Activated T-helper 1 cell treated with anti-CD3 and anti-CD28 coated beads, Interleukin-12 subunit alpha, Interleukin-12 subunit beta, Interleukin-2, Interleukin-4 antibody, amounts not matched to agents 30 ng/mL and 10 ng/mL and 1 ng/mL, durations not matched to agents 14 hours and 24 hours and 36 hours (primary cell): ENCODE measurements around the gene DLG4. TPM values are rescaled to one million over a fixed set of nuclear protein-coding genes. Genes with fewer than 3 reads are reported as not detected.
"Not testable (repeated sequence)": the region's sequence is repeated elsewhere in the genome, so short reads cannot be mapped to it uniquely, and the experiment has no call there.

Experiments
- DNase-seq: peaks from one replicate; pipeline ENCODE4 v3.0.0; 2021; ENCODE audit warnings: low spot score
- H3K27ac Mint-ChIP-seq: one replicate; pipeline ENCODE4 v1.8.0; 2021; ENCODE audit warnings: mild to moderate bottlenecking, mixed read lengths
- H3K27me3 Mint-ChIP-seq: one replicate; pipeline ENCODE4 v1.8.0; 2022; ENCODE audit warnings: mild to moderate bottlenecking, moderate library complexity, mixed read lengths; ENCODE audit not compliant: insufficient read depth
- H3K36me3 Mint-ChIP-seq: one replicate; pipeline ENCODE4 v1.8.0; 2021; ENCODE audit warnings: low read depth, mixed read lengths
- H3K4me1 Mint-ChIP-seq: one replicate; pipeline ENCODE4 v1.8.0; 2021; ENCODE audit warnings: low read depth, mixed read lengths
- H3K4me3 Mint-ChIP-seq: one replicate; pipeline ENCODE4 v1.8.0; 2021; ENCODE audit warnings: mild to moderate bottlenecking, moderate library complexity, mixed read lengths
- H3K9me3 Mint-ChIP-seq: one replicate; pipeline ENCODE4 v1.8.0; 2021; ENCODE audit warnings: mixed read lengths
- intact Hi-C: fragments of 100-400 bp; cut with micrococcal nuclease; formaldehyde crosslinking; loops from one replicate; pipeline ENCODE4 v1.15.1; 2024
- total RNA-seq: library from RNA; stranded (reverse); gene quantifications from 2 replicates; pipeline ENCODE4 v1.2.3, GENCODE V29; 2022

DLG4 gene
- total RNA-seq, 1 donor from 2014 or later, result 15.3 TPM

- peaks cover 26% of the 10 kb centered on the region for H3K27me3 Mint-ChIP-seq
- H3K27ac Mint-ChIP-seq, DNase-seq, H3K9me3 Mint-ChIP-seq, H3K4me1 Mint-ChIP-seq, H3K36me3 Mint-ChIP-seq, H3K4me3 Mint-ChIP-seq, intact Hi-C loops: not testable (repeated sequence)
Measured at GRCh38 chr17:7159571-7159970, 60.1 kb downstream of the DLG4 start.

- H3K4me3 Mint-ChIP-seq, result not testable (repeated sequence)
Measured at GRCh38 chr17:7158424-7158823, 61.2 kb downstream of the DLG4 start.

DNA sequence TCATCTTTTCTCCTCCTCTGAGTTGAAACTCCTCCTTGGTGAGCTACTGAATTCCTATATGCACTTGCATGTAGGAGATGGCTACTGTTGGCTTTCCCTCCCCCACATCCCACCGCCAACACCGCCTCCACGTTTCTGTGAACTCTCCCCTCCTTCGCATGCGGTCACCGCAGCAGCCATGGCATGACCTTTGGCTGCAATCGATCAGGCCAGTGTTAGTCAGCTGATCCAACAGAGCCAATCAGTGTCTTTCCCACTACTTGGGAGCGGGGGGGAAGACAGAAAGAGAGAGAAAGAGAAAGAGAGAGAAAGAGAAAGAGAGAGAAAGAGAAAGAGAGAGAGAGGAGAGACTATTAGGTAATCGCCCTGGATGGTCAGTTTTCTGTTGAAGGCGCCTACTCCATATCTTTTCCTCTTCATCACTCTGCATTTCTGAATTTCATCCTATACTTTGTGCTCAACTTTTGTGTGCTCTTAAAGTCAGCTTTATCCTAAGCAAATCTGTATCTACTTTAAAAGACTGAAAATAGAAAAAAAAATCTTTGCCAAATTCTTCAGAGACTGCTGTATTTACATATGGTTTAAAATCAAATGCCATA is 63.2 kb downstream of the DLG4 start:
- intact Hi-C loops, result no loop called here
- Mint-ChIP-seq H3K4me3 (no peak overlapping the region), H3K27me3 (peaks cover 32% of the 10 kb centered on the region), H3K4me1 (no peaks in the 10 kb centered on the region), H3K36me3 (no peaks in the 10 kb centered on the region), H3K27ac (no peak overlapping the region), H3K9me3 (no peaks in the 10 kb centered on the region)
- no peak for DNase-seq

More at GRCh38 chr17:7158424-7158823, 61.2 kb downstream of the DLG4 start:
- H3K4me1 Mint-ChIP-seq, intact Hi-C loops, H3K36me3 Mint-ChIP-seq, H3K27ac Mint-ChIP-seq, DNase-seq, H3K9me3 Mint-ChIP-seq: not testable (repeated sequence)
- peaks cover 32% of the 10 kb centered on the region for H3K27me3 Mint-ChIP-seq

DNA sequence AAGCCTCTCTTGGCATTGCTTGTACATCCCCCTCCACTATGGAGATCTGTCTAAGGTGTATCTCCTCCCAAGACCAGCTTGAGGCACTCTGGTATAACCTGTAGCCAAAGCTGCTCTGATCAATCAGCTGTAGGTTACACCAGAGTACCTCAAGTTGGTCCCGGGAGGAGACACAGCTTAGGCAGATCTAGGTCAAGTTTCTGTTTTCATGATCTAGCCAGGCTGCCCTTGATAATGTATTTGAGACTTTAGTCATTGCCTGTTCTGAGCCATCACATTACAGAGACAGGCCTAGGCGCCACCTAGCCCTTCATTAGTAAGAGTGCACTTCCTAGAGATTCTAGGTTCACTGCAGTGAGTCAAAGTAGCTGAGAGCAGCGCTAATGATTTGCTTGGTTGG is 71.9 kb downstream of the DLG4 start:
- no peak overlapping the region for H3K4me3 Mint-ChIP-seq
- no peaks in the 10 kb centered on the region for H3K4me1 Mint-ChIP-seq
- H3K36me3 Mint-ChIP-seq, result no peaks in the 10 kb centered on the region
- H3K27me3 Mint-ChIP-seq, result peaks cover 12% of the 10 kb centered on the region
- H3K9me3 Mint-ChIP-seq, result no peaks in the 10 kb centered on the region
- H3K27ac Mint-ChIP-seq, result no peak overlapping the region
- no peak for DNase-seq
- intact Hi-C loops, result no loop called here

DNA sequence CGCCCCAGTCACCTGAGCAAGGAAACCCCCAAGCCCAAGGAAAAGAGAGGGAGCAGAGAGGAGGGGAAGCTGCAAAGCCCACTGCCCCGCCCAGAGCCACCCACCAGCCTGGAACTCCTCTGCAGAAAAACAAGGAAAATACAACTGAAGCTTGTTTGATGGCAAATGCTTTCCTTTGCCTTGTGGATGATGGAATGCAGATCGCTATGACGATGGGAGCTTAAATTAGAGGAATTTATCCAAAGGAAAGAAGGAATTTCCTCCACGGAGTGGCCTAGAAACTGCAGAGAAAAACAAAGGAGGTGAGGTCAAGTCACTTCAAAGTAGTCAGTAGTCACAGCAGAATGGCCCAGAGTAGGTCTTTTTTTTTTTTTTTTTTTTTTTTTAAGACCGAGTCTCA is 73.5 kb downstream of the DLG4 start:
- Mint-ChIP-seq H3K4me3 (no peak overlapping the region), H3K36me3 (no peaks in the 10 kb centered on the region), H3K27me3 (peaks cover 12% of the 10 kb centered on the region), H3K4me1 (no peaks in the 10 kb centered on the region), H3K9me3 (no peaks in the 10 kb centered on the region), H3K27ac (no peak overlapping the region)
- DNase-seq, result no peak
- intact Hi-C loops, result no loop called here

DNA sequence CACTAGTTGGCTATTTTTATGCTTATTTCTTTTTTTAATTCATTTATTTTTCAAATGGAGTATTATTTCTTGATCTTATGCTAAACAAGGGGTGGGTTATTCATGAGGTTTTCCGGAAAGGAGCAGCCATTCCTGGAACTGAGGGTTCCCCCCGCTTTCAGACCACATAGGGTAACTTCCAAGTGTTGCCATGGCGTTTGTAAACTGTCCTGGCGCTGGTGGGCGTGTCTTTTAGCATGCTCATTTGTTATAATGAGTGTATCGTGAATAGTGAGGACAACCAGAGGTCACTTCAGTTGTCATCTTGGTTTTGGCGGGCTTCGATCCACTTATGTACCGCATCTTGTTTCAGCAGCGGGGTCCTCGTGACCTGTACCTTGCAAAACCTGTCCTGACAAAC is 75.4 kb downstream of the DLG4 start:
- Mint-ChIP-seq H3K36me3 (no peaks in the 10 kb centered on the region), H3K27ac (no peak overlapping the region), H3K4me1 (no peaks in the 10 kb centered on the region), H3K4me3 (no peak overlapping the region), H3K27me3 (peaks cover 10% of the 10 kb centered on the region), H3K9me3 (no peaks in the 10 kb centered on the region)
- intact Hi-C loops, result no loop called here
- no peak for DNase-seq

GRCh38 chr17:7141824-7142223 is 77.8 kb downstream of the DLG4 start:
- intact Hi-C loops, result no loop called here
- no peak overlapping the region for H3K27ac Mint-ChIP-seq
- H3K27me3 Mint-ChIP-seq, result peaks cover 15% of the 10 kb centered on the region
- DNase-seq, result no peak
- no peak overlapping the region for H3K4me3 Mint-ChIP-seq
- H3K4me1 Mint-ChIP-seq, result no peaks in the 10 kb centered on the region
- no peaks in the 10 kb centered on the region for H3K9me3 Mint-ChIP-seq
- no peaks in the 10 kb centered on the region for H3K36me3 Mint-ChIP-seq

DNA sequence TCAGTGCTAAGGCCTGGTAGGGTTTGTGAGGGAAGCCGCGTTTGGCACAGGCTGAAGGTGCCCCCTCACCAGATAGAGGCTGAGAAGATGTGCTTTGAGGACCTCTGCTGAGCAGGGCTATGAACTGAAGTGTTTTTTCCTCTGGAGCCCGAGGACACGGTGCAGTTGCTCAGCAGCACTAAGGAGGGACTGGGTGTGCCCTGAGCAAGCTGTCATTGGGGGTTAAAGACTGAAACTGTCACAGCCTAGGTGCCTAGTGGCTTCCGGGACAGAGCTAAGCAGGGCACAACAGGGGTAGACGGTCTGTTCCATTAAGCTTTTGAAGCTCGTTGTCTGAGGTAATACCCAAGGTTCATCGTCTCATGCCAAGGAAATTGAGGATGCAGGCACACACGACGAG is 80.2 kb downstream of the DLG4 start:
- no peaks in the 10 kb centered on the region for H3K9me3 Mint-ChIP-seq
- no peak for DNase-seq
- intact Hi-C loops, result loop anchor here (5.0 kb wide), 1 partner anchor 158 kb away; no protein-coding TSS in a partner anchor
- H3K36me3 Mint-ChIP-seq, result no peaks in the 10 kb centered on the region
- peaks cover 20% of the 10 kb centered on the region for H3K27me3 Mint-ChIP-seq
- no peaks in the 10 kb centered on the region for H3K4me1 Mint-ChIP-seq
- H3K4me3 Mint-ChIP-seq, result no peak overlapping the region
- H3K27ac Mint-ChIP-seq, result no peak overlapping the region

GRCh38 chr17:7138800-7139381 is 80.7 kb downstream of the DLG4 start:
- Mint-ChIP-seq H3K27ac (no peak overlapping the region), H3K9me3 (no peaks in the 10 kb centered on the region), H3K4me3 (no peak overlapping the region), H3K27me3 (peaks cover 17% of the 10 kb centered on the region), H3K4me1 (peaks cover under 1% of the 10 kb centered on the region), H3K36me3 (no peaks in the 10 kb centered on the region)
- DNase-seq, result no peak
- intact Hi-C loops, result loop anchor here (5.0 kb wide), 1 partner anchor 158 kb away; no protein-coding TSS in a partner anchor

- no peaks in the 10 kb centered on the region for H3K9me3 Mint-ChIP-seq
- intact Hi-C loops, result loop anchor here (5.0 kb wide), 1 partner anchor 160 kb away; no protein-coding TSS in a partner anchor
- H3K36me3 Mint-ChIP-seq, result peaks cover 1% of the 10 kb centered on the region
- H3K4me1 Mint-ChIP-seq, result peaks cover 16% of the 10 kb centered on the region
- H3K27ac Mint-ChIP-seq, result no peak overlapping the region
- no peak overlapping the region for H3K4me3 Mint-ChIP-seq
- H3K27me3 Mint-ChIP-seq, result peaks cover 19% of the 10 kb centered on the region
- DNase-seq, result no peak
Measured at GRCh38 chr17:7137171-7137943, 82.3 kb downstream of the DLG4 start.

Other genes starting within 250 kb of the DLG4 start
- gene ALOX12, start 223.8 kb downstream of the DLG4 start, total RNA-seq, result not detected in 2 replicates
- 140 and 144 TPM in 2 replicates for gene RNASEK, start 207.2 kb downstream of the DLG4 start, total RNA-seq
- 1.5 and 2.5 TPM in 2 replicates for gene BCL6B, start 196.8 kb downstream of the DLG4 start, total RNA-seq
- gene SLC16A13, start 183.8 kb downstream of the DLG4 start, total RNA-seq, result 14.3 and 14.8 TPM in 2 replicates
- gene SLC16A11, start 175.7 kb downstream of the DLG4 start, total RNA-seq, result 0.34 and 0.47 TPM in 2 replicates
- not detected in 2 replicates for gene CLEC10A, start 139.6 kb downstream of the DLG4 start, total RNA-seq
- not detected in 2 replicates for gene ASGR2, start 105.0 kb downstream of the DLG4 start, total RNA-seq
- 1.1 and 1.6 TPM in 2 replicates for gene ASGR1, start 40.5 kb downstream of the DLG4 start, total RNA-seq
- gene ACADVL, start 102 bp upstream of the DLG4 start, total RNA-seq, result 287 and 294 TPM in 2 replicates
- 70.0 and 73.5 TPM in 2 replicates for gene DVL2, start 14.7 kb upstream of the DLG4 start, total RNA-seq
- gene PHF23, start 19.6 kb upstream of the DLG4 start, total RNA-seq, result 52.5 and 55.4 TPM in 2 replicates
- gene GABARAP, start 22.6 kb upstream of the DLG4 start, total RNA-seq, result 146 and 148 TPM in 2 replicates
- 191 and 193 TPM in 2 replicates for gene CTDNEP1, start 31.9 kb upstream of the DLG4 start, total RNA-seq
- gene ELP5, start 32.4 kb upstream of the DLG4 start, total RNA-seq, result 73.6 and 75.5 TPM in 2 replicates
- 0.15 and 0.60 TPM in 2 replicates for gene CLDN7, start 42.6 kb upstream of the DLG4 start, total RNA-seq
- gene SLC2A4, start 61.9 kb upstream of the DLG4 start, total RNA-seq, result 0.17 and 0.31 TPM in 2 replicates
- gene YBX2, start 74.8 kb upstream of the DLG4 start, total RNA-seq, result 0.36 TPM in 1 of 2 replicates, not detected in the other
- 1,241 and 1,262 TPM in 2 replicates for gene EIF5A, start 87.8 kb upstream of the DLG4 start, total RNA-seq
- gene GPS2, start 95.5 kb upstream of the DLG4 start, total RNA-seq, result 52.3 and 59.0 TPM in 2 replicates
- 57.1 and 60.9 TPM in 2 replicates for gene NEURL4, start 109.5 kb upstream of the DLG4 start, total RNA-seq
- 260 and 266 TPM in 2 replicates for gene ACAP1, start 116.7 kb upstream of the DLG4 start, total RNA-seq
- gene KCTD11, start 132.3 kb upstream of the DLG4 start, total RNA-seq, result 5.3 TPM in 2 replicates
- gene TMEM95, start 135.3 kb upstream of the DLG4 start, total RNA-seq, result 0.17 TPM in 1 of 2 replicates, not detected in the other
- gene TNK1, start 161.3 kb upstream of the DLG4 start, total RNA-seq, result 3.8 and 4.9 TPM in 2 replicates
- gene PLSCR3, start 174.7 kb upstream of the DLG4 start, total RNA-seq, result 77.1 and 78.2 TPM in 2 replicates
- 53.5 and 54.7 TPM in 2 replicates for gene TMEM256, start 184.3 kb upstream of the DLG4 start, total RNA-seq
- gene NLGN2, start 188.0 kb upstream of the DLG4 start, total RNA-seq, result 2.3 and 2.7 TPM in 2 replicates
- gene SPEM1, start 200.5 kb upstream of the DLG4 start, total RNA-seq, result not detected in 2 replicates
- gene SPEM2, start 205.8 kb upstream of the DLG4 start, total RNA-seq, result not detected in 2 replicates
- gene SPEM3, start 209.0 kb upstream of the DLG4 start, total RNA-seq, result not detected in 2 replicates
- 12.3 and 14.0 TPM in 2 replicates for gene TMEM102, start 215.6 kb upstream of the DLG4 start, total RNA-seq
- gene FGF11, start 219.7 kb upstream of the DLG4 start, total RNA-seq, result 5.3 and 6.4 TPM in 2 replicates
- gene CHRNB1, start 225.2 kb upstream of the DLG4 start, total RNA-seq, result 6.6 and 7.0 TPM in 2 replicates